B cell (primary cell): ENCODE data around the gene UQCRH.

Experiments
- CTCF ChIP-seq: fragments of 200-600 bp; IDR thresholded peaks from one replicate; pipeline ENCODE4 v1.8.0; 2022; ENCODE audit warnings: antibody characterized with exemption, mild to moderate bottlenecking
- EZH2 ChIP-seq: IDR thresholded peaks from 2 replicates; pipeline ENCODE4 v1.6.1; 2012; ENCODE audit warnings: borderline replicate concordance, low read depth, mild to moderate bottlenecking, moderate library complexity, low read length; ENCODE audit not compliant: insufficient read depth, poor library complexity, severe bottlenecking

- no peak for TF ChIP-seq EZH2
- TF ChIP-seq CTCF: no peak
Observed at GRCh38 chr1:46342677-46343350, 39.3 kb downstream of the UQCRH start.
